SK-N-MC (cell line): ENCODE data around the gene CABS1.

Experiments used
- DNase-seq: peaks from one replicate; pipeline ENCODE4 v3.0.0-alpha.2; 2011; ENCODE audit warnings: low read depth, low spot score
- H3K27ac ChIP-seq: fragments of 200-600 bp; sonication (generic); 2 replicates; pipeline ENCODE4 v1.5.1; 2016; ENCODE audit warnings: mixed run types
- H3K36me3 ChIP-seq: fragments of 200-600 bp; sonication (generic); 2 replicates; pipeline ENCODE4 v1.6.1; 2017; ENCODE audit warnings: antibody characterized with exemption, low read length, mixed read lengths; ENCODE audit not compliant: insufficient read depth
- H3K4me3 ChIP-seq: fragments of 200-600 bp; sonication (generic); 2 replicates; pipeline ENCODE4 v1.5.1; 2016
- H3K9ac ChIP-seq: fragments of 200-600 bp; sonication (generic); 2 replicates; pipeline ENCODE4 v1.8.0; 2017; ENCODE audit warnings: mixed run types, mixed read lengths; ENCODE audit not compliant: insufficient read length
- H3K9me3 ChIP-seq: fragments of 200-600 bp; sonication (generic); 2 replicates; pipeline ENCODE4 v1.6.1; 2017; ENCODE audit warnings: low read depth, mild to moderate bottlenecking, antibody characterized with exemption, low read length, moderate library complexity, mixed read lengths
- EZH2 ChIP-seq: fragments of 200-600 bp; sonication (generic); IDR thresholded peaks from one replicate; pipeline ENCODE4 v1.6.1; 2017; ENCODE audit warnings: antibody characterized with exemption
- FOXP2 ChIP-seq: optimal IDR thresholded peaks from 2 replicates; pipeline ENCODE3; 2011; ENCODE audit warnings: mild to moderate bottlenecking, moderate library complexity; ENCODE audit not compliant: insufficient read depth; ENCODE audit errors: extremely low read length, control extremely low read depth
- POLR2AphosphoS5 ChIP-seq: IDR thresholded peaks from 2 replicates; pipeline ENCODE4 v1.6.1; 2012; ENCODE audit warnings: mild to moderate bottlenecking, low read depth, low read length, borderline replicate concordance

CABS1 gene

DNA sequence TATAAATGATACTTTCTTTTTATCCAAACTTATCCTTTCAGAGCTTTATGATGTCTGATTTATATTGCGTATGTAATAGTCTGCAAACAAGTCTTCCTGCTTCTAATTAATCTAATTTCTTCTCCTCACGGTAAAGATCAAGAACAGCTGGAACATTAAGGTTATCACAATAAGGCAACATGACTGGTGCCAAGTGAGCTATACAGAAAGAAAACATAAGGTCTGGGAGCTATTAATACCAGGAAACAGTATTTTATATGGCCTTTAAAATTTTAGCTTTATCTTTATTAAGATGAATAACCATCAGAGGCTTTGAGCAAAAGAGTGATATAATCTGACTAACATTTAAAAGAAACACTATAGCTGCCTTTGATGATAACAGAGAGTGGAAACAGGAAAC is 28.7 kb upstream of the CABS1 start:
- Histone ChIP-seq H3K36me3 (no peaks in the 10 kb centered on the region), H3K9ac (no peak overlapping the region), H3K4me3 (no peak overlapping the region), H3K27ac (no peak overlapping the region), H3K9me3 (no peaks in the 10 kb centered on the region)
- DNase-seq, result no peak
- TF ChIP-seq POLR2AphosphoS5, result no peak
- TF ChIP-seq FOXP2, result no peak
- TF ChIP-seq EZH2, result no peak

DNA sequence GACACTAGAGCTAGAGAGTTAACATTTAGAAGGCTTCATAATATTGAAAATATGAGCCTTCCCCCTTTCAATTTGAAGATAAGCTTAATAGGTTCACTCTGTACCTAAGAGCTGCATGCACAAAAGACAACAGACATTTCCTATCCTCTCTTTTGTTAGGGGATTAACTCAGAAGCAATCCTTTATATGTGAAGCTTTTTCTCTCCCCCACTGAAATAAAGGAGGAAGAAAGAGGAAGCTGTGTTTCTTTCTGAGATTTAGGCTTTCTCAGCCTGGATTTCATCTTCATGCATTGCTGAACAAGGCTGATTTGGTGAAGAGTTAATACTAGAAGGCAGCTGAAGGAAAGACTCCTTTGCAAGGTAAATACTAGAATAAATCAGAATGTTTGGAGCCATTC is 21.0 kb upstream of the CABS1 start:
- DNase-seq, result no peak
- no peak overlapping the region for H3K27ac ChIP-seq
- no peak overlapping the region for H3K9ac ChIP-seq
- no peaks in the 10 kb centered on the region for H3K9me3 ChIP-seq
- TF ChIP-seq FOXP2 (no peak), EZH2 (no peak), POLR2AphosphoS5 (no peak)
- no peak overlapping the region for H3K4me3 ChIP-seq
- H3K36me3 ChIP-seq, result no peaks in the 10 kb centered on the region

GRCh38 chr4:70315928-70316327 is 18.9 kb upstream of the CABS1 start:
- no peak overlapping the region for H3K4me3 ChIP-seq

GRCh38 chr4:70326052-70326451 is 8.7 kb upstream of the CABS1 start:
- DNase-seq, result no peak
- Histone ChIP-seq H3K9me3 (no peaks in the 10 kb centered on the region), H3K4me3 (no peak overlapping the region), H3K27ac (no peak overlapping the region), H3K36me3 (no peaks in the 10 kb centered on the region), H3K9ac (no peak overlapping the region)
- no peak for TF ChIP-seq FOXP2
- no peak for TF ChIP-seq EZH2
- TF ChIP-seq POLR2AphosphoS5, result no peak

More at GRCh38 chr4:70315928-70316327, 18.9 kb upstream of the CABS1 start:
- H3K27ac ChIP-seq, result no peak overlapping the region
- no peaks in the 10 kb centered on the region for H3K9me3 ChIP-seq
- DNase-seq, result no peak
- TF ChIP-seq POLR2AphosphoS5 (no peak), FOXP2 (no peak), EZH2 (no peak)
- no peaks in the 10 kb centered on the region for H3K36me3 ChIP-seq
- H3K9ac ChIP-seq, result no peak overlapping the region

DNA sequence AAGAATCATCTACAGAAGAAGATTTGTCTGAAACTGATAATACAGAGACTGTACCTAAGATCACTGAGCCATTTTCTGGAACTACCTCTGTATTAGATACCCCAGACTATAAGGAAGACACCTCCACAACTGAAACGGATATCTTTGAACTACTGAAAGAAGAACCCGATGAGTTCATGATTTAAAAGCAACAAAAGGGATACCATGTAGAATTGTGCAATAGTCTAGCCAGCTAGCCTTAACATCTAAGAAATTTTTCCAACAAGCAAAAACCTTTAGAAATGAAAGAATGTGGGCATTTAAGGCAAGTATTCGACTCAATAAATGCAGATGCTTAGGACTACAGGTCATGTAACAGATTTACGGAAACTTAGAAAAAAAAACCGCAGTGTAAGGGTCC is 1.3 kb downstream of the CABS1 start:
- no peaks in the 10 kb centered on the region for H3K36me3 ChIP-seq
- H3K9me3 ChIP-seq, result no peaks in the 10 kb centered on the region
- no peak for TF ChIP-seq POLR2AphosphoS5
- TF ChIP-seq EZH2, result no peak
- no peak for TF ChIP-seq FOXP2
- H3K27ac ChIP-seq, result no peak overlapping the region
- H3K9ac ChIP-seq, result no peak overlapping the region
- DNase-seq, result no peak
- no peak overlapping the region for H3K4me3 ChIP-seq

GRCh38 chr4:70337886-70338420 is 3.2 kb downstream of the CABS1 start:
- H3K9me3 ChIP-seq, result no peaks in the 10 kb centered on the region
- no peak overlapping the region for H3K27ac ChIP-seq
- no peak for DNase-seq
- no peak overlapping the region for H3K4me3 ChIP-seq
- TF ChIP-seq POLR2AphosphoS5 (no peak), EZH2 (no peak), FOXP2 (no peak)
- no peak overlapping the region for H3K9ac ChIP-seq
- no peaks in the 10 kb centered on the region for H3K36me3 ChIP-seq

GRCh38 chr4:70356185-70356584 is 21.4 kb downstream of the CABS1 start:
- no peaks in the 10 kb centered on the region for H3K9me3 ChIP-seq
- TF ChIP-seq POLR2AphosphoS5 (no peak), FOXP2 (no peak), EZH2 (no peak)
- H3K9ac ChIP-seq, result no peak overlapping the region
- H3K27ac ChIP-seq, result no peak overlapping the region
- no peak for DNase-seq
- H3K36me3 ChIP-seq, result no peaks in the 10 kb centered on the region
- H3K4me3 ChIP-seq, result no peak overlapping the region

DNA sequence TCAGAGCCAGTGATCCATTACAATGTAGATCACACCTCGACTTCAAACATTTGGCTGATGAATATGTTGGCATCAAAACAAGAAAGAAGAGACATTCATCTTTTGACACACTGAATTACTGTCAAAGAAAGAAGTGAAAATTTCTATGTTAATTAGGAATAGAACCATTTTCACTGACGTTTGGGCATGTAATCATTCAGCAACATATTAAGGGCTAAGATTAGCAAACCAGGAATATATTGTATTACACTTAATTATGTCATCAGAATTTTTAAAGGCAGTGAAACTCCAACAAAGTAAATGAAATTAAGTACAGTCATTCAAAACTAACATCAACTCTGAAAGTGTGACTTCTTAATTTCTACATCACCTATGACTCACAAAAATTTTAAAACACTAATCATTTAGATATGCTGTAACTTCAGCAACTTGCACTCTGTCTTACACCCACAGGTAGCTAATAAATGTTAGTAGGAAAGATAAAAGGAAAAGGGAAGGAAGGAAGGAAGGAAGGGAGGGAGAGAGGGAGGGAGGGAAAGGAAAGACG is 24.4 kb downstream of the CABS1 start:
- no peaks in the 10 kb centered on the region for H3K9me3 ChIP-seq

DNA sequence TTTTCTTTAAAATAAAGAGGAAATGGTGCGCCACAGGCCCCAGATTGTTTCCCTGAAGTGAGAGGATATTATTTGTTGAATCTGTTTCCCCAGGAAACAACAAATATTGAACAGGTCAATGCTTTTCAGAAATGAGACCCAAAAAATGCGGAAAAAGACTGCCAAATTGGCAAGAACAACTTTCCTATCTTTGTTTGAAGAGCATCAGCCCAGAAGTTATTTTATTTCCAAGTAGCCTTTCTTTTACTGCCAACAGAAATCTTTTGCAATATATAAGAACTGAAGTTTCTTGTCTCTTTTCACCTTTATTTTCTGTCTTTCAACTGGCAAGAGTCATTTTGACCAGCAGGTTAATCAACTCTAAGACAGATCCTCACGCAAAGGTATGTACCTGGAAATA is 25.7 kb downstream of the CABS1 start, which contains the start of gene SMR3A:
Gene SMR3A, plus strand, starts transcription at position 301 of the 400 bp plus-strand sequence. CDS start 1,356 bp downstream, outside the sequence.
- Histone ChIP-seq H3K9me3 (no peaks in the 10 kb centered on the region), H3K4me3 (no peak within 1 kb of the TSS), H3K36me3 (no peaks in the 10 kb centered on the region), H3K9ac (no peak within 1 kb of the TSS), H3K27ac (no peak within 1 kb of the TSS)
- no peak for DNase-seq
- TF ChIP-seq FOXP2 (no peak), EZH2 (no peak), POLR2AphosphoS5 (no peak)

More for the DNA sequence above, 24.4 kb downstream of the CABS1 start:
- H3K36me3 ChIP-seq, result no peaks in the 10 kb centered on the region
- no peak for DNase-seq
- no peak overlapping the region for H3K9ac ChIP-seq
- H3K4me3 ChIP-seq, result no peak overlapping the region
- H3K27ac ChIP-seq, result no peak overlapping the region
- no peak for TF ChIP-seq EZH2
- no peak for TF ChIP-seq POLR2AphosphoS5
- no peak for TF ChIP-seq FOXP2
